Trophoblast cell (in vitro differentiated cells and primary cell): Measurements from ENCODE around the gene CCNJ. TPM values are rescaled to one million over a fixed set of nuclear protein-coding genes. Genes with fewer than 3 reads are reported as not detected.
"Not testable (repeated sequence)": the region's sequence is repeated elsewhere in the genome, so short reads cannot be mapped to it uniquely, and the experiment has no call there.

Experiments
- DNase-seq, 2 donors: peaks; one replicate each; pipeline ENCODE4 v3.0.0-alpha.2; 2016
- H2AFZ ChIP-seq: 2 replicates; pipeline ENCODE4 v1.6.1; 2013; ENCODE audit warnings: low read length, moderate library complexity, mild to moderate bottlenecking; ENCODE audit not compliant: insufficient read depth, poor library complexity
- H2AK5ac ChIP-seq: 2 replicates; pipeline ENCODE4 v1.6.1; 2013; ENCODE audit warnings: mild to moderate bottlenecking, low read length
- H2BK120ac ChIP-seq: 2 replicates; pipeline ENCODE4 v1.6.1; 2013; ENCODE audit warnings: low read length, mild to moderate bottlenecking, moderate library complexity; ENCODE audit not compliant: insufficient read depth, poor library complexity
- H2BK12ac ChIP-seq: 2 replicates; pipeline ENCODE4 v1.6.1; 2013; ENCODE audit warnings: mild to moderate bottlenecking, low read length, moderate library complexity
- H2BK5ac ChIP-seq: 2 replicates; pipeline ENCODE4 v1.6.1; 2013; ENCODE audit warnings: low read length, low read depth, moderate library complexity, mild to moderate bottlenecking; ENCODE audit not compliant: poor library complexity
- H3K14ac ChIP-seq: 2 replicates; pipeline ENCODE4 v1.6.1; 2013; ENCODE audit warnings: mild to moderate bottlenecking, low read length
- H3K18ac ChIP-seq: 2 replicates; pipeline ENCODE4 v1.6.1; 2013; ENCODE audit warnings: mild to moderate bottlenecking, low read length
- H3K23ac ChIP-seq: 2 replicates; pipeline ENCODE4 v1.6.1; 2013; ENCODE audit warnings: low read length
- H3K27ac ChIP-seq: 2 replicates; pipeline ENCODE4 v1.5.1; 2013; ENCODE audit warnings: low read depth, mild to moderate bottlenecking, inconsistent platforms, low read length, moderate library complexity
- H3K27me3 ChIP-seq: 2 replicates; pipeline ENCODE4 v1.6.1; 2013; ENCODE audit warnings: inconsistent platforms, mild to moderate bottlenecking, low read length, moderate library complexity; ENCODE audit not compliant: insufficient read depth
- H3K36me3 ChIP-seq, 2 experiments: 1 replicate in 1 of 2; 2 replicates in 1 of 2; pipeline ENCODE4 v1.6.1; 2013; ENCODE audit warnings: low read length in 2 of 2, mild to moderate bottlenecking in 2 of 2, moderate library complexity in 1 of 2; ENCODE audit not compliant: insufficient read depth in 2 of 2, control insufficient read depth in 1 of 2
- H3K4ac ChIP-seq: 2 replicates; pipeline ENCODE4 v1.6.1; 2013; ENCODE audit warnings: low read depth, mild to moderate bottlenecking, low read length, moderate library complexity
- H3K4me1 ChIP-seq, 2 experiments: 1 replicate in 1 of 2; 2 replicates in 1 of 2; pipeline ENCODE4 v1.6.1; 2013; ENCODE audit warnings: low read length in 2 of 2, mild to moderate bottlenecking in 2 of 2, moderate library complexity in 1 of 2; ENCODE audit not compliant: insufficient read depth in 2 of 2, control insufficient read depth in 1 of 2
- H3K4me2 ChIP-seq: 2 replicates; pipeline ENCODE4 v1.6.1; 2013; ENCODE audit warnings: inconsistent platforms, mild to moderate bottlenecking, low read length, moderate library complexity
- H3K4me3 ChIP-seq: 2 replicates; pipeline ENCODE4 v1.5.1; 2013; ENCODE audit warnings: mild to moderate bottlenecking, low read depth, low read length, inconsistent platforms
- H3K79me1 ChIP-seq: one replicate; pipeline ENCODE4 v1.6.1; 2013; ENCODE audit warnings: low read length
- H3K79me2 ChIP-seq: 2 replicates; pipeline ENCODE4 v1.6.1; 2013; ENCODE audit warnings: low read length, mild to moderate bottlenecking; ENCODE audit not compliant: control insufficient read depth, insufficient read depth, poor library complexity
- H3K9ac ChIP-seq: 2 replicates; pipeline ENCODE4 v1.6.1; 2013; ENCODE audit warnings: mild to moderate bottlenecking, low read length
- H3K9me3 ChIP-seq: 2 replicates; pipeline ENCODE4 v1.6.1; 2013; ENCODE audit warnings: low read depth, mild to moderate bottlenecking, control low read depth, inconsistent platforms, low read length; ENCODE audit not compliant: insufficient read depth
- H4K12ac ChIP-seq: 2 replicates; pipeline ENCODE4 v1.6.1; 2013; ENCODE audit warnings: low read depth, mild to moderate bottlenecking, low read length, moderate library complexity
- H4K8ac ChIP-seq: 2 replicates; pipeline ENCODE4 v1.6.1; 2013; ENCODE audit warnings: low read depth, mild to moderate bottlenecking, low read length, moderate library complexity
- H4K91ac ChIP-seq: one replicate; pipeline ENCODE4 v1.6.1; 2013; ENCODE audit warnings: low read depth, mild to moderate bottlenecking, low read length, moderate library complexity
- WGBS: extraction: QIAGEN DNeasy Blood & Tissue Kit; methylation state at CpG from one replicate; pipeline ENCODE4 v1.1.7; 2013; ENCODE audit warnings: missing lambda C conversion rate; ENCODE audit not compliant: insufficient read length, insufficient coverage; ENCODE audit errors: extremely low coverage; 5-methylcytosine and 5-hydroxymethylcytosine counted together
- polyA plus RNA-seq: library from polyadenylated mRNA; stranded (reverse); fragments of 200-250 nt; gene quantifications from 2 replicates; pipeline ENCODE4 v1.2.3, GENCODE V29; 2013

The CCNJ gene
- 15.9 and 16.7 TPM in 2 replicates for polyA plus RNA-seq

GRCh38 chr10:96043033-96043892 is at the start of gene CCNJ:
CCNJ (plus strand) TSS chr10:96043583; CDS start chr10:96044394, 811 bp downstream.
- H2BK120ac ChIP-seq: peak within 1 kb of the TSS; percentile 44
- DNase-seq: peak; percentile 90 to 93
- H4K12ac ChIP-seq: peak within 1 kb of the TSS; percentile 91
- H3K36me3 ChIP-seq: peaks cover 2 to 3% of the 10 kb centered on the region in 2 experiments
- peak within 1 kb of the TSS; percentile 90 for H4K91ac ChIP-seq
- peak within 1 kb of the TSS; percentile 91 for H3K18ac ChIP-seq
- peak within 1 kb of the TSS; percentile 24 for H2BK12ac ChIP-seq
- peaks cover 2 to 3% of the 10 kb centered on the region in 2 experiments for H3K4me1 ChIP-seq
- no peak within 1 kb of the TSS for H3K23ac ChIP-seq
- peak within 1 kb of the TSS; percentile 75 for H2BK5ac ChIP-seq
- no CpG with 5 or more reads among the region's 92 CpGs for WGBS
- peak within 1 kb of the TSS; percentile 96 for H3K14ac ChIP-seq
- H3K27me3 ChIP-seq: no peaks in the 10 kb centered on the region
- H3K4me2 ChIP-seq: peak within 1 kb of the TSS; percentile 75
- peak within 1 kb of the TSS; percentile 96 for H2AFZ ChIP-seq
- peak within 1 kb of the TSS; percentile 91 for H3K9ac ChIP-seq
- H3K79me2 ChIP-seq: peaks cover 9% of the 10 kb centered on the region
- H4K8ac ChIP-seq: peak within 1 kb of the TSS; percentile 91
- peaks cover 2% of the 10 kb centered on the region for H3K9me3 ChIP-seq
- H3K4me3 ChIP-seq: peak within 1 kb of the TSS; percentile 82
- H3K27ac ChIP-seq: peak within 1 kb of the TSS; percentile 53
- H2AK5ac ChIP-seq: peak within 1 kb of the TSS; percentile 84
- peak within 1 kb of the TSS; percentile 80 for H3K4ac ChIP-seq
- H3K79me1 ChIP-seq: peaks cover 12% of the 10 kb centered on the region

GRCh38 chr10:95994376-95994775 is 49.0 kb upstream of the CCNJ start:
- H4K91ac ChIP-seq, H3K4ac ChIP-seq, H4K8ac ChIP-seq, H3K36me3 ChIP-seq, H3K27ac ChIP-seq, H3K14ac ChIP-seq, H3K4me3 ChIP-seq, H2BK120ac ChIP-seq, H3K9me3 ChIP-seq, H3K23ac ChIP-seq, H3K18ac ChIP-seq, H3K27me3 ChIP-seq, H3K79me2 ChIP-seq, H4K12ac ChIP-seq, H2BK12ac ChIP-seq, H2AFZ ChIP-seq, H3K4me2 ChIP-seq, H2AK5ac ChIP-seq, DNase-seq, H2BK5ac ChIP-seq, H3K9ac ChIP-seq, H3K4me1 ChIP-seq, H3K79me1 ChIP-seq: not testable (repeated sequence)
- no CpG with 5 or more reads among the region's 11 CpGs for WGBS

- Histone ChIP-seq H4K91ac (no peak overlapping the region), H3K4me3 (no peak overlapping the region), H3K27me3 (no peaks in the 10 kb centered on the region), H4K12ac (no peak overlapping the region), H3K4ac (no peak overlapping the region), H2AK5ac (no peak overlapping the region), H4K8ac (no peak overlapping the region), H3K4me2 (no peak overlapping the region), H3K14ac (no peak overlapping the region), H2BK120ac (no peak overlapping the region), H2AFZ (no peak overlapping the region), H3K79me1 (no peaks in the 10 kb centered on the region), H3K9ac (no peak overlapping the region), H2BK5ac (no peak overlapping the region), H3K4me1 (no peaks in the 10 kb centered on the region), H3K36me3 (no peaks in the 10 kb centered on the region), H3K18ac (no peak overlapping the region), H3K9me3 (no peaks in the 10 kb centered on the region), H2BK12ac (no peak overlapping the region), H3K27ac (no peak overlapping the region), H3K23ac (no peak overlapping the region), H3K79me2 (no peaks in the 10 kb centered on the region)
- no peak for DNase-seq
- no CpG with 5 or more reads among the region's 1 CpG for WGBS
These were observed 45.1 kb upstream of the CCNJ start for GRCh38 chr10:95998255-95998784.

GRCh38 chr10:96013956-96014355 is 29.4 kb upstream of the CCNJ start:
- no peak overlapping the region for H3K4ac ChIP-seq
- H3K9me3 ChIP-seq: no peaks in the 10 kb centered on the region
- no peak overlapping the region for H3K18ac ChIP-seq
- H3K9ac ChIP-seq: no peak overlapping the region
- H3K23ac ChIP-seq: no peak overlapping the region
- no peaks in the 10 kb centered on the region for H3K79me1 ChIP-seq
- no peak overlapping the region for H3K14ac ChIP-seq
- peak in 1 of 2 donors; percentile 39 for DNase-seq
- WGBS: no CpG with 5 or more reads among the region's 2 CpGs
- no peak overlapping the region for H2AK5ac ChIP-seq
- no peaks in the 10 kb centered on the region for H3K27me3 ChIP-seq
- H3K27ac ChIP-seq: no peak overlapping the region
- H4K12ac ChIP-seq: no peak overlapping the region
- no peak overlapping the region for H3K4me3 ChIP-seq
- no peak overlapping the region for H2BK12ac ChIP-seq
- H3K4me2 ChIP-seq: no peak overlapping the region
- H3K4me1 ChIP-seq: no peaks in the 10 kb centered on the region
- H4K8ac ChIP-seq: no peak overlapping the region
- no peak overlapping the region for H2BK120ac ChIP-seq
- no peaks in the 10 kb centered on the region for H3K79me2 ChIP-seq
- H2AFZ ChIP-seq: no peak overlapping the region
- H2BK5ac ChIP-seq: no peak overlapping the region
- no peaks in the 10 kb centered on the region for H3K36me3 ChIP-seq
- H4K91ac ChIP-seq: no peak overlapping the region
